Esophagus muscularis mucosa (tissue), 4 donors: ENCODE results near the gene CAV3.

Experiments
- CTCF ChIP-seq, 3 experiments: fragments of 200-600 bp in 2 of 3; fragments of 450-650 bp in 1 of 3; sonication (generic) in 2 of 3; IDR thresholded peaks; one replicate each; pipeline ENCODE4 v1.5.1; 2017 to 2019; ENCODE audit warnings: antibody characterized with exemption in 3 of 3, mild to moderate bottlenecking in 2 of 3, moderate library complexity in 1 of 3
- EP300 ChIP-seq: sonication (generic); formaldehyde crosslinking; IDR thresholded peaks from one replicate; pipeline ENCODE4 v1.6.1; 2017; ENCODE audit warnings: antibody characterized with exemption
- POLR2A ChIP-seq: fragments of 450-650 bp; IDR thresholded peaks from one replicate; pipeline ENCODE4 v1.6.1; 2017; ENCODE audit warnings: antibody characterized with exemption, moderate library complexity, mild to moderate bottlenecking, low read depth
- POLR2AphosphoS5 ChIP-seq, 2 donors: sonication (generic); formaldehyde crosslinking; IDR thresholded peaks; one replicate each; pipeline ENCODE4 v1.6.1; 2017; ENCODE audit warnings: antibody characterized with exemption in 2 of 2

- TF ChIP-seq POLR2AphosphoS5 (IDR thresholded peaks at IDR 0.05) = no peak
- TF ChIP-seq POLR2A = no peak
- no peak for TF ChIP-seq CTCF (IDR thresholded peaks at IDR 0.05)
- no peak for TF ChIP-seq EP300
These were observed 34.9 kb downstream of the CAV3 start for GRCh38 chr3:8768364-8769087.
